Loucy (cell line): ENCODE data around the gene GDAP1L1.

ENCODE experiments used
- CTCF ChIP-seq: fragments of 200-600 bp; sonication (generic); conservative IDR thresholded peaks from 2 replicates; pipeline ENCODE4 v1.5.1; 2014; ENCODE audit warnings: mild to moderate bottlenecking, antibody characterized with exemption, low read length
- EZH2phosphoT487 ChIP-seq: fragments of 200-600 bp; IDR thresholded peaks from 2 replicates; pipeline ENCODE4 v1.6.1; 2018; ENCODE audit warnings: antibody characterized with exemption, mild to moderate bottlenecking, moderate library complexity, borderline replicate concordance

DNA sequence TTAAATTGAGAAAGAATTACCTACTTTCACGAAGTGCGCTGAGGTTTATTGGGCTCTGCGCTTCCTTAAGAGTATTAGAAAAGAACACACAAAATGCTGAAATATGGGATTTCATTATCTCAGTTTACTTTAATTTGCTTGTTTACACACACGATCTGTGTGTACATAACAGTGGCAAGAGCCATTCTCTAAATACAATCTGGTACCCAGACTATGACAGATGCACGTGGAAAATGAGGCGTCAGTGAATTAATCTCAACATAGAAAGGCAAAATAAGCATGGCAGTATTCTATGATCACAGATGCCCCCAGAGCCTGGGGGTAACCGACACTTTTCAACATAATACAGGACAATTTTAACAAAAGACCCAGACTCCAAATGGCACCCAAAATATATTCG is 55.6 kb downstream of the GDAP1L1 start:
- TF ChIP-seq CTCF (no peak), EZH2phosphoT487 (no peak)
